ENCODE results near the gene CDK5RAP2.
"Not testable (repeated sequence)": the region's sequence is repeated elsewhere in the genome, so short reads cannot be mapped to it uniquely, and the experiment has no call there.

The CDK5RAP2 gene

GRCh38 chr9:120580051-120580896 is at the start of gene CDK5RAP2:
TSS of gene CDK5RAP2 (minus strand) at chr9:120580167. CDS start at chr9:120579978, 189 bp downstream.
- peak; percentile 93 to 99 for DNase-seq

DNA sequence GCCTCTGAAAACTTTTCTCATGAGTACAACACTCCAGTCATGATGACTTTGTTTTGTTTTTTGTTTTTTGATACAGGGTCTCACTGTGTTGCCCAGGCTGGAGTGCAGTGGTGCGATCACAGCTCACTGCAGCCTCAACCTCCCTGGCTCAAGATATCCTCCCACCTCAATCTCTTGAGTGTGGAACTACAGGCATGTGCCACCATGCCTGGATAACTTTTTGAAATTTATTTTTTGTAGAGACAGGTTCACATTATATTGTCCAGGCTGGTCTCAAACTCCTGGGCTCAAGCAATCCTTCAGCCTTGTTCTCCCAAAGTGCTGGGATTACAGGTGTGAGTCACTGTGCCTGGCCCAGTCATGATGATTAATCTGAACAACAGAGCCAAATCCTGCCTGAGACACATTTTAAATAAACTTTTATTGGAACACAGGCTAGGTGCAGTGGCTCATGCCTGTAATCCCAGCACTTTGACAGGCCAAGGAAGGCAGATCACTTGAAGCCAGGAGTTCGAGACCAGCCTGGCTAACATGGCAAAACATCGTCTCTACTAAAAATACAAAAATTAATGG is 49.0 kb upstream of the CDK5RAP2 start:
- not testable (repeated sequence) for DNase-seq

DNA sequence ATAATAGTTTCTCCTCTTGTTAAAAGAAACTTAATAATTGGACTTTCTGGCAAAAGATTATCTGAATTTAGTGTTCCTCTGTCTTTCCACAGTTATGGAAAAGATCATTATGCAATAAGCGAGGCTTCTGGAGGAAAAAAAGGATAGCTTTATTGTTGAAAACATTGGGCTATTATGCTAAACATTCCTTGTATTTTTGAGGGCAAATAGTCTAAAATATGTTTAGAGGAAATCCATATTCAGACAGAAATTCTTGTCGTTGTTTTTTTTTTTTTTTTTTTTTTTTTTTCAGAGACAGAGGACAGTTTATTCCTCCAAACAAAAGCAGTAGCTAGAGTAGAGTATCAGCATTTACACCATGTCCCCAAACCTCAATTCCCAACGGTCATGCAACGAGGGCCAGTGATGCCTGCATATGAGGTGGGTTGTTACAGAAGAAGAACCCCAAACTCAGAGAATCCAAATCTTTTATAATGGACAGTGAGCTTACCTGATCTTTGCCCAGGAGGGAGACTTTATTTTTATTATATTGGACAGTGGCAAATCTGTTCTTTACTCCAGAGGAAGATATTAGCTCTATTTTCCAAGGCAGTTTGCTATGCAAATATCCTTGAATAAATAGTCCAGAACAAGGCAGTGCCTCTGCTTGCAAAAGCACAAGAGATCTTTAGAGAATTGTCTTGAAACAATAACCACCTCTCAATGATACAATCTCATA is 48.4 kb upstream of the CDK5RAP2 start:
- peak in 1 of 2 donors; percentile 43 for DNase-seq

GRCh38 chr9:120627073-120627472 is 47.1 kb upstream of the CDK5RAP2 start:
- DNase-seq, result no peak

DNA sequence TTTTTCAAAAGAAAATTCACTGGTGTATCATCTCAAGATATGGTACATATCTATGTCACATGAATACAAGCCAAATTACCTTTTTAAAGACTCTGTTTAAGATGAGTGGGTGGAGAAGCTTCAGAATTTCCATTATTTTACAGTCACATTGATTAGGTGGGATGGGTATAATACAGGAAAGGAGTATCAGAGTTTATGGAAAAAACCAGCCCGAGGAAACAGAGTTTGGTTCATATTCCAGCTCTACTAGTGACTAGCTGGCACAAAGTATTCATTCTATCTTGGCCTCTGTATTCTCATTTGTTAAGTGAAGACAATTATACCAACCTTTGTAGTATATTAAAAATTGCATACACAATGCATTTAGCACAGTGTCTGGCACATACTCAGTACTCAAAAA is 46.5 kb upstream of the CDK5RAP2 start:
- no peak for DNase-seq

- no peak for DNase-seq
These were observed 45.3 kb upstream of the CDK5RAP2 start for GRCh38 chr9:120625222-120625621.

- DNase-seq, result no peak
These were observed 42.8 kb upstream of the CDK5RAP2 start for GRCh38 chr9:120622790-120623189.

GRCh38 chr9:120621941-120622340 is 42.0 kb upstream of the CDK5RAP2 start:
- DNase-seq, result no peak

GRCh38 chr9:120619751-120620655 is 40.0 kb upstream of the CDK5RAP2 start:
- DNase-seq, result peak; percentile 45 to 81

- no peak for DNase-seq
These were observed 37.3 kb upstream of the CDK5RAP2 start for GRCh38 chr9:120616966-120617935.

GRCh38 chr9:120612218-120612617 is 32.3 kb upstream of the CDK5RAP2 start:
- peak in 1 of 2 donors; percentile 34 for DNase-seq

GRCh38 chr9:120611690-120612068 is 31.7 kb upstream of the CDK5RAP2 start:
- DNase-seq, result no peak

DNA sequence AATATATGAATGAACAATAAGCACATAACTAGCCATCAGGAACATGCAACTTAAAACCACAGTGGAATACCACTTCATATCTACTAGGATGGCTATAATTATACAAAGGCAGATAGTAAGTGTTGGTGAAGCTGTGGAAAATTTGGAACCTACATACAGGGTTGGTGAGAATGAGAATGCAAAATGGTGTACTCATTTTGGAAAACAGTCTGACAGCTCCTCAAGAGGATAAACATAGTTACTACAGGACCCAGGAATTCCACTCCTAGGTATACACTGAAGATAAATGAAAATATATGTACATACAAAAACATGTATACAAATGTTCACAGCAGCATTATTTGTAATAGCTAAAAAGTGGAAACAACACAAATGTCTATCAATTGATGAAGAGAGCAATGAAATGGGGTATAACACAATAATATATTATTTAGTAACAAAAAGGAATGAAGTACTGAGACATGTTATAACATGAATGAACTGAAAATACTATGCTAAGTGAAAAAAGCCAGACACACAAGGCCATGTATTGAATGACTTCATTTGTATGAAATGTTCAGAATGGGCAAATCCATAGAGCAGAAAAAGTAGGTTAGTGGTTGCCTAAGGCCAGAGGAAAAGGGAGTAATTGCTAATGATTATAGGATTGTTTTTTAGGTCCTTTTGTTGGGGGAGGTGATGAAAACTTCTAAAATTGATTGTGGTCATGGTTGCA is 31.2 kb upstream of the CDK5RAP2 start:
- DNase-seq, result no peak

DNA sequence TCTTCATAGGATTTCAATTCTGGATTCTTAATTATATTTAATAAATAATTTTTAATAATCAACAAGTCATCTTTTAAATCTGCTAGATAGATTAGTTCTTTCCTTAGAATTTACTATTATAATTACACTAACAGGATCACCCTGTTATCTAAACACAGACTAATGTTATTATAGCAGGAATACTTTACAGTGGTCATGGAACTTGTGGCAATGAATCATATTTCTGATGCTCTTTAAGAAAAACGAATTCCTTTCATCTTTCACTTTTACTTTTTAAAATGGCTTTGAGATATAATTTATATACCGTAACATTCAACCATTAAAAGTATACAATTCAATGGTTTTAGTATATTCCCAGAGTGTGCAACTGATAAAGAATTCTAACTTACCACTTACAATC is 29.7 kb upstream of the CDK5RAP2 start:
- DNase-seq, result no peak

DNA sequence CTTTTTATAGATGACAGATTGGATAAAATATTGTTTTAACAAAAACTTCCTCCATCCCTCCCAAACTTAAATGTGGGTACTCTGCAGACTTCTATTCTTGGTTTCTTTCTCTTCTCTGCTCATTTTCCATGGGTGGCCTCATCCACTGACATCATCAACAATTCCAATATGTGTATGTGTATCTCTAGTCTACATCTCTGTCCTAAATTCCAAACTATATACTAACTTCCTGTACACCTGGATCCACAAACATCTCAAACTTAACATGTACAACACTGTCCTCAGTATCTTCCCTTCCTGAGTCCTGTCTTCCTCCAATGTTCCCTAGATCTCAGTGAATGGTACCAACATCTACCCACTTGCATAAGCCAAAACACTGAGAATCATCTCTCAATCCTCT is 28.5 kb upstream of the CDK5RAP2 start:
- DNase-seq, result no peak

- DNase-seq, result no peak
These were observed 23.6 kb upstream of the CDK5RAP2 start for GRCh38 chr9:120603591-120603990.

- no peak for DNase-seq
These were observed 23.0 kb upstream of the CDK5RAP2 start for GRCh38 chr9:120603010-120603409.

- DNase-seq, result no peak
These were observed 13.9 kb upstream of the CDK5RAP2 start for GRCh38 chr9:120593955-120594277.

GRCh38 chr9:120593250-120593954 is 13.4 kb upstream of the CDK5RAP2 start:
- DNase-seq, result no peak

DNA sequence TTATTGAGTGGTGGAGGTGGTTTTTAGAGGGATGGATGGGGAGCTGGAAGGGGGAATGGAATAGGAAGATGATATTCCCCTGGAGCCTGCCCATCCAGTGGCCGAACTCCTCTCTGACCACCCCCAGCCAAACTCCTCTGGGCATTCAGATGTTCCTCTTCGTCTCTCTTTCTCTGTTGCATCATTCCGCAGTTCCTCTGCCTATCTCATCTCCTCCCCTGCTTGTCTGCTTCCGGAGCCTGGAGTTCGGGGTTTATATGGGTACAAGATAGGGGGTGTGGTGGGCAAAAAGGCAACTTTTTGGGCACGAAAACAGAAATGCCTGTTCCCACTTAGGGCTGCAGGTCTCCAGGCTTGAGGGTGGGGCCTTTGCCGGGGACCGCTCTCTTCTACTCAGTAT is 12.2 kb upstream of the CDK5RAP2 start:
- DNase-seq, result no peak

All from hippocampal formation (tissue), 2 donors.